CD4-positive, alpha-beta memory T cell (primary cell): ENCODE results near the gene ZNF195. TPM values are rescaled to one million over a fixed set of nuclear protein-coding genes. Genes with fewer than 3 reads are reported as not detected.
"Not testable (repeated sequence)": the region's sequence is repeated elsewhere in the genome, so short reads cannot be mapped to it uniquely, and the experiment has no call there.

Experiments
- CTCF ChIA-PET: fragments of 350-600 bp; sonication (Branson Sonifier 250); formaldehyde crosslinking; loops from one replicate; lab custom pipeline; 2021; ENCODE audit warnings: inconsistent platforms; ENCODE audit not compliant: partially characterized antibody; lab: Charles Lee
- POLR2A ChIA-PET: fragments of 350-600 bp; sonication (Branson Sonifier 250); formaldehyde crosslinking; loops from one replicate; lab custom pipeline; 2021; ENCODE audit not compliant: partially characterized antibody; lab: Charles Lee
- DNase-seq, 5 donors: peaks; one replicate each; pipeline versions ENCODE4 v3.0.0 to v3.0.0-alpha.2; 2020 to 2022; ENCODE audit warnings: mixed read lengths in 1 of 5
- H3K27ac ChIP-seq: one replicate; pipeline ENCODE4 v1.7.0; 2013; ENCODE audit warnings: low read depth, low read length
- H3K27me3 ChIP-seq: 2 replicates; pipeline ENCODE4 v1.7.0; 2013; ENCODE audit warnings: mild to moderate bottlenecking, low read length, moderate library complexity; ENCODE audit not compliant: insufficient read depth
- H3K36me3 ChIP-seq: 2 replicates; pipeline ENCODE4 v1.7.0; 2013; ENCODE audit warnings: mild to moderate bottlenecking, low read length, moderate library complexity; ENCODE audit not compliant: insufficient read depth
- H3K4me1 ChIP-seq: 2 replicates; pipeline ENCODE4 v1.7.0; 2013; ENCODE audit warnings: mild to moderate bottlenecking, low read length, moderate library complexity; ENCODE audit not compliant: insufficient read depth
- H3K4me3 ChIP-seq, 2 donors: one replicate each; pipeline ENCODE4 v1.7.0; 2013; ENCODE audit warnings: low read length in 2 of 2, mild to moderate bottlenecking in 1 of 2
- H3K9me3 ChIP-seq, 2 donors: one replicate each; pipeline ENCODE4 v1.7.0; 2013; ENCODE audit warnings: low read length in 2 of 2, control low read depth in 1 of 2; ENCODE audit not compliant: control insufficient read depth in 1 of 2
- H3K27ac Mint-ChIP-seq, 7 donors: one replicate each; pipeline ENCODE4 v1.8.0; 2020 to 2021; ENCODE audit warnings: mixed read lengths in 7 of 7, mild to moderate bottlenecking in 6 of 7, inconsistent platforms in 3 of 7, moderate library complexity in 3 of 7
- H3K27me3 Mint-ChIP-seq, 2 donors: one replicate each; pipeline ENCODE4 v1.8.0; 2020 to 2021; ENCODE audit warnings: mixed read lengths in 2 of 2
- H3K36me3 Mint-ChIP-seq, 2 donors: one replicate each; pipeline ENCODE4 v1.8.0; 2020 to 2021; ENCODE audit warnings: mixed read lengths in 2 of 2, inconsistent platforms in 1 of 2, mild to moderate bottlenecking in 1 of 2
- H3K4me1 Mint-ChIP-seq, 4 donors: one replicate each; pipeline ENCODE4 v1.8.0; 2020 to 2021; ENCODE audit warnings: mixed read lengths in 4 of 4, mild to moderate bottlenecking in 1 of 4
- H3K4me3 Mint-ChIP-seq, 8 donors: one replicate each; pipeline ENCODE4 v1.8.0; 2020 to 2021; ENCODE audit warnings: mixed read lengths in 8 of 8, mild to moderate bottlenecking in 7 of 8, moderate library complexity in 6 of 8, inconsistent platforms in 3 of 8
- H3K9me3 Mint-ChIP-seq, 8 donors: one replicate each; pipeline ENCODE4 v1.8.0; 2020 to 2021; ENCODE audit warnings: mixed read lengths in 8 of 8, mild to moderate bottlenecking in 5 of 8, inconsistent platforms in 3 of 8, moderate library complexity in 1 of 8
- intact Hi-C: fragments of 100-400 bp; cut with micrococcal nuclease; formaldehyde crosslinking; loops from one replicate; pipeline ENCODE4 v1.15.1; 2023
- polyA plus RNA-seq, 2 donors: library from polyadenylated mRNA; unstranded; fragments of 300-500 nt; fragmentation: Illumina TruSeq; gene quantifications; one replicate each; pipeline ENCODE4 v1.2.3, GENCODE V29; 2021
- total RNA-seq, 2 experiments: library from RNA; stranded (reverse); gene quantifications; one replicate each; pipeline ENCODE4 v1.2.3, GENCODE V29; 2021

ZNF195 gene
- total and polyA plus RNA-seq, 4 experiments from 2014 or later = 22.4 to 37.1 (median 31.3) TPM

DNA sequence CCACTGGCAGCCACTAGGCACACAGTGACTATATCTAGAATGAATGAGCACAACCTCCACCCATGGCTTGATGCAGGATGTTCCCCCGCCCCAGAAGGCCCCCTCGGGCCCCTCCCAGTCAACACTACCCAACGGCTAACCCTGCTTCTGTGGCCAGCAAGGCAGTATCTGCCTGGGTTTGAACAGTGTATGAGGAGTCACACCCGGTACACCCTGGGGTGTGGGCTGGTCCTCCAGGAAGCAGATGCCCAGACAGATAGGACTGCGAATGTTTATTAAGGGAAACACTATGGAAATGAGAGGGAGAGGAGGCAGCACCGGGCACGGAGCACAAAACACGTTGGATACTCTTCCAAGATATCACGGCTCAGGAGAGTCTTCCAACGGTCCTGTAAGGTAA is 42.5 kb downstream of the ZNF195 start:
- H3K9me3 Mint-ChIP-seq, H3K9me3 ChIP-seq, DNase-seq, H3K4me1 ChIP-seq, H3K27ac Mint-ChIP-seq, H3K4me3 ChIP-seq, intact Hi-C loops, H3K36me3 ChIP-seq, CTCF ChIA-PET, H3K4me3 Mint-ChIP-seq, H3K27me3 ChIP-seq, POLR2A ChIA-PET, H3K36me3 Mint-ChIP-seq, H3K27ac ChIP-seq, H3K4me1 Mint-ChIP-seq: not testable (repeated sequence)
- H3K27me3 Mint-ChIP-seq = peaks cover 19 to 29% of the 10 kb centered on the region in 2 donors

DNA sequence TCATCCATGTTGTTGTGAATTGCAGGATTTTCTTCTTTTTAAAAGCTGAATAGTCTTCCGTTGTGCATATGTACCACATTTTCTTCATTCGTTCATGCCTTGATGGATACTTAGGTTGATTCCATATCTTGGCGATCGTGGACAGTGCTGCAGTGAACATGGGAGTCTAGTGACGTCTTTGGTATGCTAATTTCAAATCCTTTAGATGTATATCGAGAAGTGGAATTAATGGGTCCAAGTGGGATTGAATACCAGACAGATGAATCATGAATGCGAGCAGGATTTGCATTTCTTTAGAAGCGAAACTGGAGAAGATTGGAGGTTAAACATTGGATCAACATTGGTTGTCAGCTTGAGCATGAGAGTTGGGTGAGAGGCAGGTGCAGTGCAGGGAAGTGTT is 45.8 kb downstream of the ZNF195 start:
- CTCF ChIA-PET, POLR2A ChIA-PET, H3K4me1 Mint-ChIP-seq, H3K4me3 ChIP-seq, H3K27ac ChIP-seq, H3K4me1 ChIP-seq, H3K27ac Mint-ChIP-seq, H3K36me3 ChIP-seq, intact Hi-C loops, DNase-seq, H3K27me3 ChIP-seq, H3K4me3 Mint-ChIP-seq, H3K36me3 Mint-ChIP-seq, H3K27me3 Mint-ChIP-seq, H3K9me3 ChIP-seq, H3K9me3 Mint-ChIP-seq: not testable (repeated sequence)

DNA sequence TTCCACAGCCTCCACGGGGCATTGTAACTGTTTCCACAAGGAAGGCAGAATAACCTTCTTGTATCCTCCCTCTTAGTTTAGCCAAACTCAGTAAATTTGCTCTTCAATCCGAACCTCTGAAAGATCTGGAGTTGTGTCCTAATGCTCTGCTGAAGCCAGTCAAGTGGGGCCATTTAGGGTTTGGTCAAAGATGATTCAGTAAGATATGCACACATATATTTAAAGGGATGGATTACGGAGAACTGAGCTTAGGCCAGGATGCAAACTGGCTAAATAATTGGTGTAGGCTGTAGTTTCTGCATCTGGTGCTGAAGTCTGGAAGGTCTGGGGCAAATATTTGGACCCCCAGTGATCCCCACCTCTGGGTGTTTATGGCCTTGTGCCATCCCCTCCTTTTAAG is 47.9 kb downstream of the ZNF195 start:
- intact Hi-C loops, POLR2A ChIA-PET, H3K27me3 Mint-ChIP-seq, H3K9me3 Mint-ChIP-seq, H3K27ac ChIP-seq, CTCF ChIA-PET, H3K36me3 Mint-ChIP-seq, H3K27ac Mint-ChIP-seq, H3K4me1 Mint-ChIP-seq, DNase-seq, H3K9me3 ChIP-seq, H3K4me3 ChIP-seq, H3K27me3 ChIP-seq, H3K36me3 ChIP-seq, H3K4me1 ChIP-seq, H3K4me3 Mint-ChIP-seq: not testable (repeated sequence)

DNA sequence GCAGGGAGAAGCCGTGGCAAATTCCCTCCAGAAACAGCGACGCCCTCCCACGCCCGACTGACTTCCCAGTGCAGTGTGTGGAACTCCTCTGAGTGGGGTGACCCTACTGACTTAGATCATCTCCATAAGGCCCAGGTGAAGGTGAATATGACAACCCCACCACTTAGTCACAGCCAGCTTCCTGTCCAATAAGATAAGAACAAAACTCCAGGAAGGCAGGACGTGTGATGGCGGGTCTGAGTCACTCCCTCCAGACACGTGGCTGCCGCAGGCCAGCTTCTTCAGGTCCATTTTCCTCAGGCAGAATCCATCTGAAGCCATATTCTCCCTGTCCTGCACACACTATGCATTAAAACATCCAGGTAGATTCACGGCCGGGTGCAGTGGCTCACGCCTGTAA is 48.9 kb downstream of the ZNF195 start:
- H3K27ac ChIP-seq, H3K27ac Mint-ChIP-seq, H3K9me3 Mint-ChIP-seq, H3K9me3 ChIP-seq, H3K4me1 ChIP-seq, H3K36me3 Mint-ChIP-seq, H3K4me3 ChIP-seq, CTCF ChIA-PET, H3K36me3 ChIP-seq, POLR2A ChIA-PET, DNase-seq, H3K27me3 Mint-ChIP-seq, H3K4me1 Mint-ChIP-seq, intact Hi-C loops, H3K4me3 Mint-ChIP-seq, H3K27me3 ChIP-seq: not testable (repeated sequence)

DNA sequence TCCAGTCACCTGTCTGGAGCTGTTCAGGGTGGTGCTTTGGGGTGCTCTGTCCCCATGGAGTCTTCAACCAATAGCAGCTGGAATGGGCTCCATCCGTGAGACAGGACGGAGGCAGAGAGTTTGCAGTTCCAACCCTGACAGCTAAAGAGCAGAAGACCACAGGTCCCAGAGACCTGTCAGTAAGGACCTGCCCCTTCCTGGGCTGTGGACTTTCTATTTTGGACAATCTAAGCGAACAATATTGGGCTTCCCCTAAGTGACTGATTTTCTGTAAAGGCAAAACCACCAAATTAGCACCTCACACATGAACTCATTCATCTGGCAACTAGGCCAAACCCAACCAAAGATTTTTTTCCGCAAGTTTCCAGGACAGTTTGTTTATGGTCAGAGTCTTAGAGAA is 50.4 kb downstream of the ZNF195 start:
- H3K9me3 ChIP-seq, intact Hi-C loops, H3K4me3 ChIP-seq, POLR2A ChIA-PET, H3K4me1 Mint-ChIP-seq, H3K27me3 ChIP-seq, H3K4me1 ChIP-seq, H3K36me3 ChIP-seq, H3K27me3 Mint-ChIP-seq, H3K27ac ChIP-seq, CTCF ChIA-PET, H3K36me3 Mint-ChIP-seq, H3K9me3 Mint-ChIP-seq, DNase-seq, H3K27ac Mint-ChIP-seq, H3K4me3 Mint-ChIP-seq: not testable (repeated sequence)

DNA sequence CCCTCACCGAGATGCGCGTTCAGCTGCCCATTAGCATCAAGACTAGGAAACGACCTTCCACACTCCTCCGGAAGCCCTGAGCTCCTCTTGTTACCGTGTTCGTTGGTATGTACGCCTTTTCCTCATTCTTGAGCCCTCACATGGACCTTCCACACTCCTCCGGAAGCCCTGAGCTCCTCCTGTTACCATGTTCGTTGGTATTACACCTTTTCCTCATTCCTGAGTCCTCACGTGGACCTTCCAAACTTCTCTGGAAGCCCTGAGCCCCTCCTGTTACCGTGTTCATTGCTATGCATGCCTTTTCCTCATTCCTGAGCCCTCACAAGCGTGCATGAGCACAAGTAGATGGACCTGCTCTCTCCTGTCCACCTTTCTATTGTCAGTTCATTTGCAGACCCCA is 52.5 kb downstream of the ZNF195 start:
- H3K4me1 Mint-ChIP-seq, H3K27me3 ChIP-seq, H3K9me3 ChIP-seq, H3K4me3 Mint-ChIP-seq, H3K9me3 Mint-ChIP-seq, H3K4me3 ChIP-seq, CTCF ChIA-PET, H3K4me1 ChIP-seq, H3K27me3 Mint-ChIP-seq, intact Hi-C loops, H3K36me3 ChIP-seq, H3K27ac Mint-ChIP-seq, POLR2A ChIA-PET, H3K36me3 Mint-ChIP-seq, H3K27ac ChIP-seq, DNase-seq: not testable (repeated sequence)

DNA sequence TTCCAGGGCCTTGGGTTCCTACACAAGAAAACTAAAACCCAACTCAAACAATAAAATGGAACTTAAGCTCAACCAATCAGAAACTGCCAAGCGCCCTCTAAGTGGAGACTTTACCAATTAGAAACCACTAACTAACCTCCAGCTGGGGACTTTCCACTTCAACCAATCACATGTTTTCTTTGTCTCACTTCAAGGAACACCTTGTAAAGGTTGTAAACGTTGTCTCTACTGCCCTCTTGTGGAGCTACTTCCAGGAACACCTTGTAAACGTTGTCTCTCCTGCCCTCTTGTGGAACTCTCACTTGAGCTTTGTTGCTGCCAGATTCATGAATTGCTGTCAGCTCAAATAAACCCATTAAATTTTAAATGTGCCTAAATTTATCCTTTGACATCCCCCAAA is 54.2 kb downstream of the ZNF195 start:
- H3K27me3 ChIP-seq, H3K27me3 Mint-ChIP-seq, H3K27ac Mint-ChIP-seq, POLR2A ChIA-PET, H3K4me3 Mint-ChIP-seq, CTCF ChIA-PET, H3K4me1 Mint-ChIP-seq, H3K36me3 ChIP-seq, H3K4me3 ChIP-seq, intact Hi-C loops, H3K27ac ChIP-seq, H3K4me1 ChIP-seq, H3K9me3 Mint-ChIP-seq, DNase-seq, H3K9me3 ChIP-seq, H3K36me3 Mint-ChIP-seq: not testable (repeated sequence)
